Stimulated activated CD4-positive, alpha-beta T cell treated with anti-CD3 and anti-CD28 coated beads, Interleukin-1b, Interleukin-23, amount 100 ng/mL, for 1 hour (primary cell): ENCODE results near the gene VCL.

Source experiments
- DNase-seq, 2 donors: peaks; one replicate each; pipeline ENCODE4 v3.0.0-alpha.2; 2020; ENCODE audit warnings: low read depth in 2 of 2

The VCL gene

DNA sequence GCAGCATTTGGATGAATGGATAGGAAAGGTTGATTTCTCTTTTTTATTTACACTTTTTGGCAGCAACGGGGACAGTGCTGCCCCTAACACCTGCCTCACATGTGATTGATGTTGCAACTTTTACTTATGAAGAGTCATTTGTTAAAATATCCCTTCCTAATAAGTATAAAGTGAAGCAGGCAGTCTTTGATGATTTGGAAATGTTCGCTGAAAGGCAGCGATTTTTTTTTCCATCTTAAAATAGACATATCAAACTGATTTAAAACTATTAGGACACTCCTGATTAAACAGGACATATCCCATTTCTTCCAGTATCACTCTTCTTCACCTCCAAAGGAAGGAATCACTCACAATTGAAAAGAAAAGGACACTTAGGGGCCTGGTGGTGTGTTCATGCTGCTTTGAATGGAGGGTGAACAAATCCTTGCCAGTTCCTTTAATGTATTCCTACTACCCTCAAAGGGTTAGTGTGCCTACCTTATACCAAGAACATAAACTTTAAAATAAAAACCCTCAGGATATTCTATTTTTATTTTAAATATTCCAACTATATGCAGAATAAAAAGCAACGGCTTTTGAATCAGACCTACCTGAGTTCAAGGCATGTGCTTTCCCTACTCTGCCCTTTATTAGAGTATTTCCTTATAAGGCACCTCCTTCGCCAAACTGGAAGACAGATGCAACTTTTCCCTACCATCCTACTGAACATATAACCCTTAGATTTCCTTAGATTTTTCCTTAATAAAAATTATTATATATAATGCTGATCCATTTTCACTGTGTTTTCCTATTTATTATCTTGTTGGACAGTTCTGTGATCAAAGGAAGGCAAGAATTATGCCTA is 154.2 kb downstream of the VCL start:
- no peak for DNase-seq

DNA sequence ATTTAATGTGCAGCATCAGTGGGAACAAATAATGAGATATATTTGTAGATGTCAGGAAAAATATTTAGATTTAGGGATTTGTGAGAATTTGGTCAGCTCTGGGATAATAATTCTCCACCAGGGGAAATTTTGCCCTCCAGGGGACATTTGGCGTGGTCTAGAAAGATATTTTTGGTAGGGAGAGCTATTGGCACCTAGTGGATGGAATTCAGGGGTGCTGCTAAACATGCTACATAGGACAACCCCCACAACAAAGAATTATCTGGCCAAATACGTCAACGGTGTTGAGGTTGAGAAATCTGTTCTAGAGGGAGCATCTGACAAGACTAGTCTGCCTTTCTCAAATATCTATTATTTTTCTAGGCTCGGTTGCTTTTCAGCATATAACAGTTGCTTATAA is 155.2 kb downstream of the VCL start:
- DNase-seq: no peak

- no peak for DNase-seq
These were observed 155.8 kb downstream of the VCL start for GRCh38 chr10:74153676-74154075.

GRCh38 chr10:74156919-74157289 is 159.0 kb downstream of the VCL start:
- DNase-seq: no peak

- DNase-seq: no peak
These were observed 162.1 kb downstream of the VCL start for GRCh38 chr10:74160013-74160412.

DNA sequence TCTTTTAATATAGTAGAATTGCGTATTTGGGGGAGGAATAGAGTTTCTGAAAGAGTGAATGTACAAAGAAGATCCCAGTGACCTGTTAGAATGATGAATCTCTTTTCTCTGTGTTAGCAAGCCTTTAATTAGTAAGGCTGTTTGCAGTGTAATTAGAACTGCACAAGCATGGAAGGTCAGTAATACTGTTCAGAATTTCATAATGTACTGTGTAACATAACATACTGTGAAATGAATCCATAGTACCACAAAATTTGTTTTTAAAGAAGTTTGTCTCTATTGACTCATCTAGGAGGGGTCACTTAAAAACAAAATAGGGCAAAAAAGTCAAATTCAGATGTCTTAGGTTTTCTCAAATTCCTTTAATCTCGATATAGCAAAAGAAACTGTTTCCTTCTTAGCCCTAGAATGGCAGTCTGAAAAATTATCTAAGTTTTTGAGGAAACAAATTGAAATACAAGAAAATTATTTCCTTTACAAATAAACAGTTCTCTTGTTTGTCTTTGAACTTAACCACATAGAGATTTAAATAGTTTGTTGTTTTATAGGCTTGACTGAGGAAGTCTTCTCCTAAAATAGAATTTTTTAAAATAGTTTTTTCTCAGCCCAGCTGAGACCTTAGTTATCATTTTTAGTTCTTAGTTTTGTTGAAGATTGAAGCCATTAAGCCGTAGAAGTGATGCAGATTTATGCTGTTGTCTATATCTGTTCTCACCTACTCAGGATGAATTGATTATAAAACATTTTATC is 165.6 kb downstream of the VCL start:
- no peak for DNase-seq

DNA sequence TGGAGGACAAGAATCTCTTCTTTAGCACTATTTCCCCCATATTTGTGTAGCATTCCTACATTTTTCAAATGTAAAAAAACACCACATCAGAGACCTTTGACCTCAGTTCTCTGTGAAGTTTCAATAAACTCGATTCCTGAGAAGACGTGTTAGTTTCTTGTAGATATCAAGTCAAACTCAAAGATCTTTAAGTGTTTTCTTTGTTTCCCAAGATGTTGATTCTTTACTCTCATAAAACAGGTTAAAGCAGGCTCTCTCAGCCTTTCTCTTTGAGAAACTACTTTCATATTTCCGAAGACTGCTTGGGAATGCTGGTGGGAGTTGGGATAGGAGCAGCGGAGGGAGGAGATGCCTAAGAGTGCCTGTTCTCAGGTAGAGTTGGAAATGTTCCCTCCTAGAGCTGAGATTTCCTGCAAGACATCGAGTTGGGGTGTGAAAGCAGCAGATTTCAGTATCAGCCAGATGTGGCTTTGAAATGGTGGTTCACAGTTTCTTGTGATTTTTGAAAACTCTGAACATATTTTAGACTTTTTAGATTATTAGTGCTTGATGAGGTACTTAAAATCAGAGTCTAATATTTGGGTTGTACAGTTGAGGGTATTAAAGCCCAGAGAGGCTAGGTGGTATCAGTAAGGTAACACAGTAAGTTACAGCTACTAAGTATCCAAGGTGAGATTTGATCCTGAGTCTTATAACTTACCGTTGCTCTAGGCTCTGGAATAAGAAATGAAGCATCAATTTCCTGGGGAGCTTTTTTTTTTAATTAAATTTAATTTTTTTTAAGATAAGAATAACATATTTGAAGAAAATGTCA is 167.0 kb downstream of the VCL start:
- no peak for DNase-seq

DNA sequence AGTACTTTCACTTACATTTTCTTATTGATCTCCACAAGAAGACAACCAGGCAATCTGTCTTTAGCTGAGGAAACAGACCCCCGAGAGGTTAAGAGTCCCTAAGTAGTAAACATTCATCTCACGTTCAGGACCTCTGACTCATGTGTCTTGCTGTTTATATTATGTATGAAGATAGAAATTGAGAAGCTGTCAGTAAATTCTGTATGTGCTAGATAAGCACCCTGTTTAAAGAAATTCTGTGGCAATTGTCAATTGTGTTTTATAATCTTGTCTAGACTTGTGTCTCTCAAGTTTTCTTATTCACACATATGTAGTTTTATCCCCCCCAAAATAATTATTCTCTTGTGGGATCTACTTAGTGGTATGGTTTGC is 167.6 kb downstream of the VCL start:
- no peak for DNase-seq

- no peak for DNase-seq
These were observed 169.5 kb downstream of the VCL start for GRCh38 chr10:74167443-74167842.
